ENCODE data around the gene TTC23. TPM values are rescaled to one million over a fixed set of nuclear protein-coding genes. Genes with fewer than 3 reads are reported as not detected.
A peak's percentile ranks its signal among the peaks of the same experiment; 100 is the strongest.

TTC23 gene
- total RNA-seq, 4 donors from 2014 or later: 19.9 to 45.3 (median 34.0) TPM

- TF ChIP-seq CTCF (IDR thresholded peaks at IDR 0.05) (peak; percentile 78 to 93 (median 88)), POLR2A (IDR thresholded peaks at IDR 0.05) (no peak)
- no peaks in the 10 kb centered on the region for H3K4me1 ChIP-seq
- peaks cover 6 to 8% of the 10 kb centered on the region in 2 donors for H3K36me3 ChIP-seq
- WGBS, 2 donors: 2 to 5% methylated on average over 1 of the region's 1 CpG
- no peak overlapping the region for H3K27ac ChIP-seq
- intact Hi-C loops (cut with DNase I): loop anchor here (2.0 kb wide), 1 partner anchor 108 kb away; the partner anchor contains the start of gene SYNM
- H3K4me3 ChIP-seq (replicated peaks in 1 of 3): no peak overlapping the region
- DNase-seq: peak; percentile 82 to 88
- H3K9me3 ChIP-seq: no peaks in the 10 kb centered on the region
- H3K27me3 ChIP-seq: no peaks in the 10 kb centered on the region
Measured at GRCh38 chr15:99213187-99213811, 36.1 kb downstream of the TTC23 start.

- Histone ChIP-seq H3K27me3 (no peaks in the 10 kb centered on the region), H3K4me3 (replicated peaks in 1 of 3) (no peak overlapping the region), H3K36me3 (no peaks in the 10 kb centered on the region), H3K9me3 (no peaks in the 10 kb centered on the region), H3K27ac (no peak overlapping the region), H3K4me1 (no peaks in the 10 kb centered on the region)
- no peak for DNase-seq
- no peak for TF ChIP-seq POLR2A (IDR thresholded peaks at IDR 0.05)
- no peak for TF ChIP-seq CTCF (IDR thresholded peaks at IDR 0.05)
- intact Hi-C loops (cut with DNase I): loop anchor here (2.0 kb wide), 1 partner anchor 108 kb away; the partner anchor contains the start of gene SYNM
- WGBS, 2 donors: 94 to 95% methylated on average over 7 of the region's 7 CpGs
Measured at GRCh38 chr15:99212406-99212805, 37.0 kb downstream of the TTC23 start.

DNA sequence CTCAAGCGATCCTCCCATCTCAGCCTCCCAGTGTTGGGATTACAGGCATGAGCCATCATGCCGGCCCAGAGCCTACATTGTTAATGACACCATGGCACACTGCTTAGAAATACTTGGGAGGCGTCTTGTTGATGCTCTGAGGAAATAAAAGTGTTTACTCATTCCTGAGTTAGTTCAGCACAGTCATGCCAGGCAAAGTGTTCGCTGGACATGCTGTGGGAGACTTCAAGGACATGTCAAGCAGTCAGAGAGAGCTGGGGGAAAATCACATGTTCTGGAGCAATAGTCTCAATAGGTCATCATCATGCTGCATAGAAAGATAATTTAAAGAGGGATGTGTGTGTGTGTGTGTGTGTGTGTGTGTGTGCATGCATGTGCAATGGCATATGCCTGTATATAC lies 37.5 kb downstream of the TTC23 start:
- Histone ChIP-seq H3K36me3 (no peaks in the 10 kb centered on the region), H3K4me1 (no peaks in the 10 kb centered on the region), H3K27me3 (no peaks in the 10 kb centered on the region), H3K9me3 (no peaks in the 10 kb centered on the region), H3K4me3 (replicated peaks in 1 of 3) (no peak overlapping the region), H3K27ac (no peak overlapping the region)
- no peak for DNase-seq
- intact Hi-C loops (cut with DNase I): loop anchor here (2.0 kb wide), 1 partner anchor 107 kb away; the partner anchor contains the start of gene SYNM
- 92% methylated on average over 4 of the region's 4 CpGs for WGBS, 2 donors
- TF ChIP-seq POLR2A (IDR thresholded peaks at IDR 0.05): no peak
- no peak for TF ChIP-seq CTCF (IDR thresholded peaks at IDR 0.05)

- Histone ChIP-seq H3K36me3 (no peaks in the 10 kb centered on the region), H3K9me3 (no peaks in the 10 kb centered on the region), H3K4me1 (no peaks in the 10 kb centered on the region), H3K27me3 (no peaks in the 10 kb centered on the region), H3K27ac (no peak overlapping the region), H3K4me3 (replicated peaks in 1 of 3) (no peak overlapping the region)
- no peak for DNase-seq
- intact Hi-C loops (cut with DNase I): no loop called here
- TF ChIP-seq POLR2A (IDR thresholded peaks at IDR 0.05) (no peak), CTCF (IDR thresholded peaks at IDR 0.05) (no peak)
Measured at GRCh38 chr15:99210334-99210733, 39.0 kb downstream of the TTC23 start.

DNA sequence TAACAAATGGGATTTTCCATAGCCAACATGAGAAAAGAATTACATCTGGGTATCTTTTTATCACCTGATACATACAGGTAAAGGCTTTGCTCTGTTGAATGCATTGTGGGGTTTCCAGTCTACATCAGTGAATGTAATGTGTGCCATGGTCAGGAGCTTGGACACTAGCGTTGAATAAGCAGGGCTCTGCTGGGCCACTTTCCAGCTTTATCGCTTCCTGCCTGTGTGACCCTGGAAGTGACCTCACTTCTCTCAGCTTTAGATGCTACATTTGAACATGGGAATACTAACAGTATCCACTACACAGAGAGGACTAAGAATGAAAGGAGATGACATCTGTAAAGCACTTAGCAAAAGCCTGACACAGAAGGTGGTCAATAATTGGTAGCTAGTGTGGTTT lies 40.1 kb downstream of the TTC23 start:
- Histone ChIP-seq H3K9me3 (no peaks in the 10 kb centered on the region), H3K27ac (no peak overlapping the region), H3K4me1 (no peaks in the 10 kb centered on the region), H3K36me3 (no peaks in the 10 kb centered on the region), H3K27me3 (no peaks in the 10 kb centered on the region), H3K4me3 (replicated peaks in 1 of 3) (no peak overlapping the region)
- DNase-seq: no peak
- TF ChIP-seq POLR2A (IDR thresholded peaks at IDR 0.05) (no peak), CTCF (IDR thresholded peaks at IDR 0.05) (no peak)
- WGBS, 2 donors: 94 to 96% methylated on average over 2 of the region's 2 CpGs
- intact Hi-C loops (cut with DNase I): loop anchor here (10.0 kb wide), 1 partner anchor 55 kb away; no protein-coding TSS in a partner anchor

All from thyroid gland (tissue), 4 donors.